Neural cell (in vitro differentiated cells): ENCODE measurements around the gene CD8B2. TPM values are rescaled to one million over a fixed set of nuclear protein-coding genes. Genes with fewer than 3 reads are reported as not detected.

ENCODE experiments used
- H2AFZ ChIP-seq: fragments of 200-600, 300-800 bp; sonication (generic), shearing (Covaris generic); 2 replicates; pipeline ENCODE4 v1.6.0; 2014; ENCODE audit warnings: low read depth, mild to moderate bottlenecking, antibody characterized with exemption, low read length, moderate library complexity
- H3F3A ChIP-seq: fragments of 200-600 bp; shearing (Covaris generic); 2 replicates; pipeline ENCODE4 v1.6.1; 2016; ENCODE audit warnings: mild to moderate bottlenecking, moderate library complexity, mixed read lengths, antibody characterized with exemption, low read length; ENCODE audit not compliant: insufficient read depth, poor library complexity, severe bottlenecking
- H3K27ac ChIP-seq: fragments of 200-600, 300-800 bp; sonication (generic), shearing (Covaris generic); 2 replicates; pipeline ENCODE4 v1.5.1; 2014; ENCODE audit warnings: mild to moderate bottlenecking, low read length, moderate library complexity
- H3K27me3 ChIP-seq: fragments of 300-800, 200-600 bp; sonication (generic), shearing (Covaris generic); 2 replicates; pipeline ENCODE4 v1.6.0; 2014; ENCODE audit warnings: mild to moderate bottlenecking, low read depth, low read length, moderate library complexity; ENCODE audit not compliant: insufficient read depth
- H3K36me3 ChIP-seq: fragments of 300-800, 200-600 bp; sonication (generic), shearing (Covaris generic); 2 replicates; pipeline ENCODE4 v1.5.1; 2014; ENCODE audit warnings: mild to moderate bottlenecking, antibody characterized with exemption, low read length, moderate library complexity; ENCODE audit not compliant: insufficient read depth
- H3K4me2 ChIP-seq: fragments of 300-800, 200-600 bp; sonication (generic), shearing (Covaris generic); 2 replicates; pipeline ENCODE4 v1.6.0; 2014; ENCODE audit warnings: mild to moderate bottlenecking, low read length
- H3K4me3 ChIP-seq: fragments of 300-800, 200-600 bp; sonication (generic), shearing (Covaris generic); 2 replicates; pipeline ENCODE4 v1.5.1; 2014; ENCODE audit warnings: mild to moderate bottlenecking, low read length, moderate library complexity
- H3K79me2 ChIP-seq: fragments of 200-600 bp; shearing (Covaris generic); replicated peaks from 2 replicates; pipeline ENCODE4 v1.6.0; 2014; ENCODE audit warnings: mild to moderate bottlenecking, low read length, moderate library complexity; ENCODE audit not compliant: insufficient read depth
- H3K9ac ChIP-seq: fragments of 300-800, 200-600 bp; sonication (generic), shearing (Covaris generic); 2 replicates; pipeline ENCODE4 v1.6.1; 2016; ENCODE audit warnings: mild to moderate bottlenecking, low read length, mixed read lengths
- H3K9me2 ChIP-seq: fragments of 200-600 bp; shearing (Covaris generic); 2 replicates; pipeline ENCODE4 v1.6.1; 2016; ENCODE audit warnings: mild to moderate bottlenecking, low read length, mixed read lengths; ENCODE audit not compliant: insufficient read depth
- H3K9me3 ChIP-seq: fragments of 200-600, 300-800 bp; sonication (generic), shearing (Covaris generic); 2 replicates; pipeline ENCODE4 v1.6.1; 2016; ENCODE audit warnings: mild to moderate bottlenecking, mixed run types, low read length, moderate library complexity, mixed read lengths
- H4K20me1 ChIP-seq: fragments of 200-600 bp; shearing (Covaris generic); 2 replicates; pipeline ENCODE4 v1.6.1; 2016; ENCODE audit warnings: mild to moderate bottlenecking, mixed run types; ENCODE audit not compliant: insufficient read depth
- CTCF ChIP-seq: fragments of 450-650 bp; IDR thresholded peaks from 2 replicates; pipeline ENCODE4 v1.5.1; 2014; ENCODE audit warnings: antibody characterized with exemption, mild to moderate bottlenecking, moderate library complexity; ENCODE audit not compliant: poor library complexity, severe bottlenecking
- EP300 ChIP-seq: fragments of 450-650 bp; conservative IDR thresholded peaks from 2 replicates; pipeline ENCODE4 v1.6.1; 2014; ENCODE audit warnings: antibody characterized with exemption, mild to moderate bottlenecking, moderate library complexity; ENCODE audit not compliant: poor library complexity, severe bottlenecking
- EZH2 ChIP-seq: fragments of 200-600, 300-800 bp; shearing (Covaris generic), sonication (generic); IDR thresholded peaks from 2 replicates; pipeline ENCODE4 v1.6.1; 2014; ENCODE audit warnings: antibody characterized with exemption, low read length, borderline replicate concordance, mild to moderate bottlenecking; ENCODE audit not compliant: insufficient read depth, poor library complexity, severe bottlenecking
- MXI1 ChIP-seq: fragments of 450-650 bp; conservative IDR thresholded peaks from 2 replicates; pipeline ENCODE4 v1.6.1; 2014; ENCODE audit warnings: antibody characterized with exemption, mild to moderate bottlenecking; ENCODE audit not compliant: poor library complexity, severe bottlenecking
- POLR2AphosphoS5 ChIP-seq: IDR thresholded peaks from 2 replicates; pipeline ENCODE4 v1.6.1; 2012
- RAD21 ChIP-seq: fragments of 450-650 bp; conservative IDR thresholded peaks from 2 replicates; pipeline ENCODE4 v1.6.1; 2014; ENCODE audit warnings: antibody characterized with exemption, mild to moderate bottlenecking, moderate library complexity
- REST ChIP-seq: IDR thresholded peaks from 2 replicates; pipeline ENCODE4 v1.6.1; 2012; ENCODE audit warnings: borderline replicate concordance
- SMC3 ChIP-seq: fragments of 450-650 bp; conservative IDR thresholded peaks from 2 replicates; pipeline ENCODE4 v1.6.1; 2014; ENCODE audit warnings: antibody characterized with exemption, mild to moderate bottlenecking, moderate library complexity; ENCODE audit not compliant: poor library complexity
- TAF1 ChIP-seq: IDR thresholded peaks from 2 replicates; pipeline ENCODE4 v1.6.1; 2012; ENCODE audit warnings: low read depth
- polyA plus RNA-seq: library from polyadenylated mRNA; depleted of rRNA; stranded (reverse); fragments of >200 nt; gene quantifications from 2 replicates; pipeline ENCODE4 v1.2.3, GENCODE V29; 2014

The CD8B2 gene
- polyA plus RNA-seq, 1 donor from 2014 or later: not detected

- Histone ChIP-seq H3K27ac (no peak overlapping the region), H3K27me3 (no peaks in the 10 kb centered on the region), H3K36me3 (no peaks in the 10 kb centered on the region), H3K4me2 (no peak overlapping the region), H3K4me3 (no peak overlapping the region), H3K79me2 (no peaks in the 10 kb centered on the region), H2AFZ (no peak overlapping the region), H3F3A (no peaks in the 10 kb centered on the region), H3K9me3 (no peaks in the 10 kb centered on the region), H4K20me1 (no peaks in the 10 kb centered on the region), H3K9ac (no peak overlapping the region), H3K9me2 (no peaks in the 10 kb centered on the region)
- TF ChIP-seq TAF1: no peak
- TF ChIP-seq SMC3: no peak
- no peak for TF ChIP-seq EZH2
- TF ChIP-seq CTCF: no peak
- no peak for TF ChIP-seq MXI1
- no peak for TF ChIP-seq RAD21
- TF ChIP-seq REST: no peak
- TF ChIP-seq EP300: no peak
- TF ChIP-seq POLR2AphosphoS5: no peak
Observed at GRCh38 chr2:106517329-106517728, 30.2 kb downstream of the CD8B2 start.

GRCh38 chr2:106519767-106520166 is 32.6 kb downstream of the CD8B2 start:
- H3K4me2 ChIP-seq: no peak overlapping the region
- no peaks in the 10 kb centered on the region for H3K36me3 ChIP-seq
- H4K20me1 ChIP-seq: no peaks in the 10 kb centered on the region

More at GRCh38 chr2:106519767-106520166, 32.6 kb downstream of the CD8B2 start:
- TF ChIP-seq POLR2AphosphoS5 (no peak), TAF1 (no peak), EZH2 (no peak), MXI1 (no peak), EP300 (no peak), SMC3 (no peak), RAD21 (no peak), REST (no peak)
- Histone ChIP-seq H3K9ac (no peak overlapping the region), H3K9me3 (no peaks in the 10 kb centered on the region), H3K79me2 (no peaks in the 10 kb centered on the region), H3F3A (no peaks in the 10 kb centered on the region), H2AFZ (no peak overlapping the region), H3K4me3 (no peak overlapping the region), H3K9me2 (no peaks in the 10 kb centered on the region), H3K27me3 (no peaks in the 10 kb centered on the region), H3K27ac (no peak overlapping the region)
